Ascending aorta (tissue), 2 donors: ENCODE results near the gene ZBTB16. TPM values are rescaled to one million over a fixed set of nuclear protein-coding genes. Genes with fewer than 3 reads are reported as not detected.

Source experiments
- DNase-seq, 2 donors: peaks; one replicate each; pipeline ENCODE4 v3.0.0-alpha.2; 2019; ENCODE audit warnings: low spot score in 2 of 2
- H3K27ac ChIP-seq, 2 donors: fragments of 200-600 bp; sonication (generic); one replicate each; pipeline ENCODE4 v1.5.1; 2016 to 2017; ENCODE audit warnings: mild to moderate bottlenecking in 1 of 2
- H3K27me3 ChIP-seq: fragments of 200-600 bp; sonication (generic); one replicate; pipeline ENCODE4 v1.5.1; 2017
- H3K36me3 ChIP-seq, 2 donors: fragments of 200-600 bp; sonication (generic); one replicate each; pipeline ENCODE4 v1.5.1; 2016
- H3K4me1 ChIP-seq, 2 donors: fragments of 200-600 bp; sonication (generic); one replicate each; pipeline ENCODE4 v1.5.1; 2016 to 2017; ENCODE audit warnings: mild to moderate bottlenecking in 1 of 2
- H3K4me3 ChIP-seq, 2 donors: fragments of 200-600 bp; sonication (generic); one replicate each; pipeline ENCODE4 v1.5.1; 2016 to 2017; ENCODE audit warnings: mild to moderate bottlenecking in 1 of 2
- H3K9me3 ChIP-seq, 2 donors: fragments of 200-600 bp; sonication (generic); one replicate each; pipeline ENCODE4 v1.5.1; 2016
- intact Hi-C: fragments of 100-400 bp; cut with DNase I; formaldehyde crosslinking; loops from one replicate; pipeline ENCODE4 v1.15.1; 2023
- total RNA-seq: library from RNA; depleted of rRNA; stranded (reverse); fragments of >200 nt; gene quantifications from one replicate; pipeline ENCODE4 v1.1.0, GENCODE V29; 2016
- TF ChIP-seq, protein P1 (sequence below), 3 experiments: fragments of 200-600 bp in 2 of 3; fragments of 450-650 bp in 1 of 3; sonication (generic) in 2 of 3; IDR thresholded peaks; one replicate each; pipeline ENCODE4 v1.5.1; 2016 to 2019; ENCODE audit warnings: antibody characterized with exemption in 3 of 3, mild to moderate bottlenecking in 1 of 3, moderate library complexity in 1 of 3

Gene ZBTB16
- total RNA-seq, 1 donor from 2014 or later = 344 TPM

DNA sequence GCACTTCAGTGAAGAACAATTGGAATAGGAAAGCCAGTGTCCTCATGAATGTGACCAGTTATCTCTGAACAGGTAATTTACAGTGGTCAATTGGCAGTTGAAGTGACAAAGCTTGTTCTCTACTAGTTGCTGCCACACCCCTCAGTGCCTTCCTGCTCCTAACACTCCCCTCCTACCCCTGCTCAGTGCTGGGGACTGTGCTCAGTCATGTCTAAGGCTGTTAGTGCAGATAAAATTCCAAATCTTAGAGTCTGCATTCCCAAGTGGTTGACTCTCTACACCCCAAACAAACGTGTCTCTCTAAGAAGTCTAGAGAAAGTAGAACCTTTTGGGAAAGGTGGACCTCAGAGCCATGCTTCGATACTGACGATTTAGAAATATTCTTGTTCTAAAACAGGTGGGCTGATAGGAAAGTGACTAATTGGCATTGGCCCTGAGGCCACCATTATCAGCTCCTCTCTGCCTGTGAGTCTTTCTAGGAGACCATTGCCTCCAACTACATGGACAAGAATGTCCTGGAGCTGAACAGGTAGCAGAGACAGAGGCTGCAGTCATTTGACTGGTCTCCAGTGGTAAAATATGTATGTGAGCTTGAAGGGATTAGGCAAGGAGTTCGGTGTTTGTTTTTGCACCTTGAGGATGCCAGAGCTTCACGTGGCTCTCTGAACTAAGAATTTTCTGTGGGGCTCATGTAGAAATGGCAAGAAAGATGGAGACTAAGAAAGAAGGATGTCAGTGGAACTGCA lies 214.6 kb downstream of the ZBTB16 start:
- Histone ChIP-seq H3K4me1 (no peaks in the 10 kb centered on the region), H3K27ac (no peak overlapping the region), H3K9me3 (no peaks in the 10 kb centered on the region), H3K36me3 (peaks cover 12 to 14% of the 10 kb centered on the region in 2 donors), H3K27me3 (no peaks in the 10 kb centered on the region), H3K4me3 (no peak overlapping the region)
- no peak for DNase-seq
- TF ChIP-seq, protein P1, sequence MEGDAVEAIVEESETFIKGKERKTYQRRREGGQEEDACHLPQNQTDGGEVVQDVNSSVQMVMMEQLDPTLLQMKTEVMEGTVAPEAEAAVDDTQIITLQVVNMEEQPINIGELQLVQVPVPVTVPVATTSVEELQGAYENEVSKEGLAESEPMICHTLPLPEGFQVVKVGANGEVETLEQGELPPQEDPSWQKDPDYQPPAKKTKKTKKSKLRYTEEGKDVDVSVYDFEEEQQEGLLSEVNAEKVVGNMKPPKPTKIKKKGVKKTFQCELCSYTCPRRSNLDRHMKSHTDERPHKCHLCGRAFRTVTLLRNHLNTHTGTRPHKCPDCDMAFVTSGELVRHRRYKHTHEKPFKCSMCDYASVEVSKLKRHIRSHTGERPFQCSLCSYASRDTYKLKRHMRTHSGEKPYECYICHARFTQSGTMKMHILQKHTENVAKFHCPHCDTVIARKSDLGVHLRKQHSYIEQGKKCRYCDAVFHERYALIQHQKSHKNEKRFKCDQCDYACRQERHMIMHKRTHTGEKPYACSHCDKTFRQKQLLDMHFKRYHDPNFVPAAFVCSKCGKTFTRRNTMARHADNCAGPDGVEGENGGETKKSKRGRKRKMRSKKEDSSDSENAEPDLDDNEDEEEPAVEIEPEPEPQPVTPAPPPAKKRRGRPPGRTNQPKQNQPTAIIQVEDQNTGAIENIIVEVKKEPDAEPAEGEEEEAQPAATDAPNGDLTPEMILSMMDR (IDR thresholded peaks at IDR 0.05) = no peak
- intact Hi-C loops = no loop called here

- intact Hi-C loops = no loop called here
- Histone ChIP-seq H3K4me1 (no peaks in the 10 kb centered on the region), H3K27ac (no peak overlapping the region), H3K36me3 (peaks cover 12 to 14% of the 10 kb centered on the region in 2 donors), H3K4me3 (no peak overlapping the region), H3K9me3 (no peaks in the 10 kb centered on the region), H3K27me3 (no peaks in the 10 kb centered on the region)
- no peak for DNase-seq
- TF ChIP-seq, protein P1 (IDR thresholded peaks at IDR 0.05) = no peak
Observed at GRCh38 chr11:114274637-114275036, 215.1 kb downstream of the ZBTB16 start.

- H3K27ac ChIP-seq = no peak overlapping the region
- intact Hi-C loops = no loop called here
- H3K36me3 ChIP-seq = peaks cover 11 to 12% of the 10 kb centered on the region in 2 donors
- H3K4me1 ChIP-seq = peaks cover 0 to 1% of the 10 kb centered on the region in 2 donors
- H3K9me3 ChIP-seq = no peaks in the 10 kb centered on the region
- no peak for DNase-seq
- no peak overlapping the region for H3K4me3 ChIP-seq
- no peaks in the 10 kb centered on the region for H3K27me3 ChIP-seq
- TF ChIP-seq, protein P1 (IDR thresholded peaks at IDR 0.05) = no peak
Observed at GRCh38 chr11:114275280-114275679, 215.8 kb downstream of the ZBTB16 start.

- H3K4me1 ChIP-seq = peaks cover 0 to 8% of the 10 kb centered on the region in 2 donors
- intact Hi-C loops = no loop called here
- peaks cover 5 to 8% of the 10 kb centered on the region in 2 donors for H3K36me3 ChIP-seq
- DNase-seq = no peak
- no peaks in the 10 kb centered on the region for H3K27me3 ChIP-seq
- no peak overlapping the region for H3K27ac ChIP-seq
- TF ChIP-seq, protein P1 (IDR thresholded peaks at IDR 0.05) = no peak
- H3K9me3 ChIP-seq = no peaks in the 10 kb centered on the region
- H3K4me3 ChIP-seq = no peak overlapping the region
Observed at GRCh38 chr11:114276077-114276476, 216.6 kb downstream of the ZBTB16 start.

DNA sequence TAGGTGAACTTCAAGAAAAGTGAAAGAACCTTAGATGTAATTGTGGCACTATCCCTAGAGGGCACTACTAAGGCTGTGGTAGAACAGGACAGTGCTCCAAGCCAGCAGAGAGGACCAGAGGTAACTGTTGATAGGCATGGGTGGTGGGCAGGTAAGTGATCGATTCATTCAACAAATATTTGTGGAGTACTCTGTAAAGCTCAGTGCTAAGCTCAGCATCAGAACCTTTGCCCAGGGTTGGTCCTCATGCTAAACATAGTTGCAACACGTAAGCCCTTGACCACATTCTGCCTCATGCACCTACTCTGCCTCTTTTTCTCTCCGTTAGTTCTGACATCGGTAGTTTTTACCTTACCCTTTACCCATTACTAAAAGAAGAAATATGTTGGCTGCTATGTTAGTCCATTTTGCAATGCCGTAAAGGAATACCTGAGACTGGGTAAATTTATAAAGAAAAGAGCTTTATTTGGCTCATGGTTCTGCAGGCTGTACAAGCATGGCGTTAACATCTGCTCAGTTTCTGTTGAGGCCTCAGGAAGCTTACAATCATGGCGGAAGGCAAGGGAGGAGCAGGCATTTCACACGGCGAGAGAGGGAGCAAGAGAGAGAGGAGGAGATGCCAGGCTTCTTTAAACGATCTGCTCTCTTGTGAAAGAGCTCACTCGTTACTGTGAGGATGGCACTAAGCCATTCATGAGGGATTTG lies 218.3 kb downstream of the ZBTB16 start:
- Histone ChIP-seq H3K27ac (no peak overlapping the region), H3K4me1 (peaks cover 0 to 10% of the 10 kb centered on the region in 2 donors), H3K9me3 (no peaks in the 10 kb centered on the region), H3K36me3 (peaks cover 0 to 6% of the 10 kb centered on the region in 2 donors), H3K27me3 (no peaks in the 10 kb centered on the region), H3K4me3 (no peak overlapping the region)
- no peak for DNase-seq
- intact Hi-C loops = no loop called here
- TF ChIP-seq, protein P1 (IDR thresholded peaks at IDR 0.05) = no peak
